Measurements from ENCODE around the gene ITPR2.
"Not testable (repeated sequence)": the region's sequence is repeated elsewhere in the genome, so short reads cannot be mapped to it uniquely, and the experiment has no call there.

ITPR2 gene

DNA sequence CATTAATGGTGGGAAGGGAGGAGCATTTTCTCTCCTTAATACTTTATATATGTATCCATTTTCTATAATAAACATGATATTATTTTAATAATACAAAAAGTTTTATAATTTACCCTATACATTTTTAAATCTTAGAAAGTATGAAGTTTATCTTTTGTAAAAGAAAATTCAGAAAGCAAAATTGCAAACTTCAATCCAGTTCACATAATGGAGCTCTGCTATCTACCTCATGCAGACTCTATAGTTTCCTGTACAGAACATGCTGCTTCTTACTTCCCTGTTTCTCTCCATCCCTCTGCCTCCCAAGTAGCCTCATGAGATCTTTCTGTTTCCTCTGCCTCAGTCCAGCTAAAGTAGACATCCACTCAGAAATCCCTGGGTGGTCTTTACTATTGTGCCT is 402.4 kb downstream of the ITPR2 start:
- not testable (repeated sequence) for DNase-seq

DNA sequence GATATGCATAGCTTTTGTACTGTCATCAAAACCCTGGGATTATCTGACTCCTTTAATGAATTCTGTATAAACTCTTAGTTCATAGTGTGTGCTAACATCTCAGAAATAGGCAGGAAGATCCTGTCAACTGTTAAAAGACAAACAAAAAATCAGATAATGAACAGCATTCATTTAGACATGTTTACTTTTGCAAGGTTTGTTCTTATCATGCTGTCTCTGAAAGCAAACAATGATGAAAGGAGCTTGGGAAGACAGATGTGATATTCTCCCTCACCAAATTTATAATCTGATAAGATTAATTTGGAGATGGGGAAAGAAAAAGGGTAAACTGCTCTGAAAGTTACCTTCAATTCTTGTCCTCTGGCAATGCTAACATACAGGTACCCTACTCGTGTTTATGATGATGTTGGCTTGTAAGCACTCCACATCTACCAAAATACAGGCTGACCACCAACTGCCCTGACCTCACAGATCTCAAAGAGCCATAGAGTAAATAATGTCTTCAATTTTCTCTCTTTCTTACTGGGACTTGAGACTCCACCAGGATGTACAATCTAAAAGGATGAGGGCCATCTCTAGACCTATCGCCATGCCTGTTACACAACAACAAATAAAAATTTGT is 403.8 kb downstream of the ITPR2 start:
- DNase-seq = no peak

DNA sequence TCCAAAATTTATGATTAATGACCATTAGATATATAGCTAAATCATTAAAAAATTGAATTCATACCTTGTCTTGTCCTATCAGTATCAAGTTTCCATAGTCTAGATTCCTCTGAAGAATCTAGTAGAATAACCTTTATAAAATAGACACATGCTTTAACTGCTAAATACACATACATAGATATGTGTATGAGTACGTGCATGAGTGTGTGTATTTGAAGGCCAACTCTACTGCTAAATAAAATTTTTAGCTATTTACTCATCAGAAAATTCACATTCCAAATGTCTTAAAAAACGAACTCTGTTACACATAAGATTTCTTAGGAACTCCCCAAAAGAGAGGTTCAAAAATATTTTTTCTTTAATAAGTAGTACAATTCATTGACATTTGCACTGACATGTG is 404.6 kb downstream of the ITPR2 start:
- DNase-seq = no peak

DNA sequence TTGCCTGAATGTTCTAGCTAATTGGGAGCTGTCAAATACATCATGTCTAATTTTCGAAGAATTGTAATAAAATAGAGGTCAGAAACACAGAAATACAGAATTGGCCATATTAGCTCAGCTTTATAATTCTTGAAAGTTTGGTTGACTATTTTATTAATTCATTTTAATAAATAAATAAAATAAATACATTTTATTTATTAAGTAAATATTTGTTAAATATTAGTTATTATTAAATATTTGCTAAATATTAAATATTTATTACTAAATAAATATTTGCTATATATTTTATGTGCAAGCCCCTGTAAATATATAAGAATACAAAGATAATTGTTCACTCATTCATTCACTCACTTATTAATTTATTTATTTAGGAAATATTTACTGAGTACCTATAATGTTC is 406.3 kb downstream of the ITPR2 start:
- DNase-seq = no peak

DNA sequence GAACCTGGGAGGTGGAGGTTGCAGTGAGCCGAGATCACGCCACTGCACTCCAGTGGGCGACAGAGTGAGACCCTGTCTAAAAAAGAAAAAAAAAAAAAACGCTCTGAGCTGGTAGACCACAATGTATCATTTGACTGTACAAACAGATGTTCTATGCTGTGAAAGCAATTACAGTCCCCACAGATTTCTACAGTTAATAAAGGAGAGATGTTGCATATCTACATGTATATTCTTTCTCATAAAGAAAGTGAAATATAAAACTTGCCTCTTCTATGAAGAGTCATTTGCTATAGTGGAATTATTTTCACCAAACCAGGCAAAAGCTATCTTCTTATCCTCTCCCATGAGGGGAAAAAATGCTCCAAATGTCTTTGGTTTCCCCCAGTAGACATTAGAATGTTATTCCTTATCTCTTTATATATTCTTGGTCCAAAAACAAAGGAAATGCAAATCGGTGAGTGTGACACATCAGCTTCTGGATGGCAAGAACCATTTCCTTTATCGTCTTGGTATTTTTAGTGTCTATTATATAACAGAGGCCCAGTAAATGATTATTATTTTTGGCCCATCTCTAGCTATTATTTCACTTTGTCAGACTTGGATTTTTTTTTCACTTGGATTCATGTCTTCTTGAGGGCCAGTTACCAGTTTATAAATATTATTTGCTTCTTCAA is 407.3 kb downstream of the ITPR2 start:
- no peak for DNase-seq

DNA sequence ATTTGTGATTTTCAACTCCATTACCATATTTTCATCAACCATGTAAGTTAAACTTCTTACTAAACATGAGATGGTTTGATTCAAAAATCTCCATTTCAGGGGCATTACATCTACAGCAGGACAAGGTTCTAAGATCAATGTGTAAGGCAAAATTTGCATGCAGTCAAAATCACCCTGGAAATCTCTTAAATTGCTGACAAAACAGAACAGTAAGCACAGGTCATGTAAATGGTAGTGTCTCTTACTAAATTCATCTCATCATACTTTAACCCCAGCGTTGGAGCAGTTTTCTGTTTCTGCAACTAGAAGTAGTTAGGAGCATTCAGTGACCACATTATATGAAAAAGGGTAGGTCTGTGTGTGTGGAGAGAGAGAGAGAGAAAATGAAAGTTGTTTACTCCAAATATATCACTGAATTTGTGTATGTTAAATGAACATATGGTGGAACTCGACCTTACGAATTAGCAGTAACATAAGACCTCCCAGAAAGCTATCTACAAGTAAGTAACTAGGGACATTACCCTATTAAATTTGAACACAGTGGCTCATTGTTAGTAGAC is 410.1 kb downstream of the ITPR2 start:
- no peak for DNase-seq

DNA sequence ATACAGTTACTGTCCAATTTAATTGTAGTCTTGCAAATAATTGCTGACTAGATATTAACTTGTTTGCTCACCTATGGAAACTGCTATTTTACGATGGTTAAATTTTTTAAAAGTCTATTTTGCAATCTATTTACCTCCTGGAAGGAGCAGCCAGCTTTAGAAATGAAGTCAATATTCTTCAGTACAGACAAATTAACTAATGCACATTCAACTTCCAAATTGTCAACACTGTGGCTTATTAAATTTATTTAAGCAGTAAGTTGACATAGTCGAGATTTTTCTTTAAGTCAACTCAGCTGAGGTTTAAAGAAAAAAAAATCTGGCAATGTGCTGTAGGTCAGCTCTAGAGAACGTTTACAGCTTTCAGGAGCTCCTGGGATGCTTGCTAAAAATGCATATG is 416.4 kb downstream of the ITPR2 start:
- no peak for DNase-seq

DNA sequence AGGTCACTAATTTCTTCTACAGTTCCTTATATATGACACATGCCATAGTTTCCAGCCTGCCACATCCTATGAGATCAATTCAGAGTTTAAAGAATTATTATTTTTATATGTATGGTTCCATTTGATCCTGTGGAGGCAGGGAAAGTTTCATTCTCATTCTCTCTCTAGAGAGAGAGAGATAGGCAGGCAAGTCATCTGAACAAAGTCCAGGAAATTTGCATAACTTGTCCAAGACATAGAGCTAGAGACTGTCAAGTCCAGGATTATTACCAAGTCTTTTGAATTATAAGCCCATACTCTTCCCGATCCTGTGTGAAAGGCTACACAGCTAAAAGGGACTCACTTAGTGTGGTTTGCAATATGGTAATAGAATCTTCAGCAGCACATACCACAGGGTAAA is 422.3 kb downstream of the ITPR2 start:
- no peak for DNase-seq

DNA sequence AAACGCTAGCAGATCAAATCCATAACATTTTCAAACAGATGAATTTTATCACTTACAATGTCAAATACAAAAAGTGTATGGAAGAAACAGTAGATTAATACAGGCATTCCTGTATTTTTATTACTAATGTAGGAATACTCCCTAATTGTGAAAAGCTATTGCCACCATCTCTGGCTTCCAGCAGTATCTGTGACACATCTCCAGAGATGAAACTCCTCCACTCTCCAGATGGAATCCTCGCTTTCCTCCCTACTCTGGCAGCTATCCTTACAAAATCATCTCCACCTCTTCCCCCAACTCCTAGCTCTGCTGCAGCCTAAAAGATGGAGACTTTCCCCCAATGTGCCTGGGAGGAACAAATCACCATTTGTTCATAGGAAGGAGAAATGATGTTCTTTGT is 426.2 kb downstream of the ITPR2 start:
- no peak for DNase-seq

DNA sequence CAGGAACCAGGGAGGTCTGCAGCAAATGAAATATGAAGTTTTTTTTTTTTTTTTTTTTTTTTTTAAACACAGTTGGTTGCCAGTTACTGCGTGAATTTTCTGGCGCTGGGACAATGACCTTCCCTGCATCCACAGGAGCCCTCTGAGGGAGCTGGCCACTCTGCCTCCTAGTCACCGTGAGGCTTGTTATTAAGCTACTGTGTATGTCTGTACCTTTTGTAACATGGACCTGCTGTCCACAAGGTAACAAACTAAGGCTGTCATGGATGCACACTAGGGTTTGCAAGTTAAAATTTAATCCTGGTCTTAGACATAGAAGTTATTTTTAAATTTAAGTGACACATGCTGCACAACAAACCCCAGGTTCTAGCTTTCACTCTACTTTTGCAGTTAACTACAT is 426.6 kb downstream of the ITPR2 start:
- no peak for DNase-seq

DNA sequence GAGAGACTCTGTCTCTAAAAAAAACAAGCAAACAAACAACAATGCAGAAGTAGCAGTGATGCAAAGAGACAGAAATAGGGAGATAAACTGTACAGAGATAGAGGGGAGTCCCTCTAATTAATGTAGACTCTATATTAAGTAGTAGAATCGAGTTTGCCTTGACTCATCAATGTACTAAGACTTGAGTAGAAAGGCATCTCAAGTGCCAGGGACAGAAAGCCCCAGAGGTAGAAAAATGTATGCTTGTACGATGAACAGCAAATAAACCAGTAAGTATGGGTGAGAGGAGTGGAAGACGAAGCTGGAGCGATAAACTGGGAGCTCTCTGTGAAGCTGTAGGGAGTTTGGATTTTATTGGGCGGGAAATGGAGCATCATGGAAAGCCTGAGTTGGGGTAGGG is 429.4 kb downstream of the ITPR2 start:
- no peak for DNase-seq

DNA sequence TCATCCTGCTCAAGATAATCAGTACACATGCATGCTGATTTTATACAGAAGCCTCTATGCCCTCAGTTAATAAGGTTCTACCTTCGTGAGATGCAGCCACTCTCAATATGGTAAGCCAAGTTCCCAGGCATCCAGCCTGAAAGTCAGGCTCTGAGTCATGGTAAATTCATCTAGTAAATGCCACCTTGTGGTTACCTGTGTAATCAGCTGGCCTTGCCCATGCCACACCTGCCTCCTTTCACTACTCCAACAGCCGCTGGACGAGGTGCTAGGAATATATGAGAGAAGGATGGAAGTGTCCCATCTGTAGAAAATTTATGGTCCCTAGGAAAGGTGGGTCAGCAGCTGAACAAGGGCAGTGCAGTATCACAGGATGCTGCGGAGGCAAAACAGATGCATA is 430.3 kb downstream of the ITPR2 start:
- no peak for DNase-seq

DNA sequence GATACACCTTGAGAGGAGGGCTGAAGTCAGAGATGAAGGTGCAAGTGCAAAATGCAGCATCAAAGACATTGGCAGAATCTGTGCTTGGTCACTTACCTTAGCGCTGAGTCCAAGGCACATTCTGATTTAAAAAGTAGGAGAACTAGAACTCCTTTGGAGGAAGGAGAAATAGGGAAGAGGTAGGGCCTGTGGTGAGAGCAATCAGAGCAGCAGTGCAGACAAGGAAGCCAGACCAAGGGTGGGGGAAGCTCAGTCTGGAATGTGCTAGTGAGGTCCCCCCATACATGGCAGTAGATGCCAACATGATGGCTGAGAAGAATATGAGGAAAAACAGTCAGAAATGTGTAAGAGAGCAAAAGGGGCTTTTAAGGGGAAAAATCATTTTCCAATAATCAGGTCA is 431.1 kb downstream of the ITPR2 start:
- no peak for DNase-seq

DNA sequence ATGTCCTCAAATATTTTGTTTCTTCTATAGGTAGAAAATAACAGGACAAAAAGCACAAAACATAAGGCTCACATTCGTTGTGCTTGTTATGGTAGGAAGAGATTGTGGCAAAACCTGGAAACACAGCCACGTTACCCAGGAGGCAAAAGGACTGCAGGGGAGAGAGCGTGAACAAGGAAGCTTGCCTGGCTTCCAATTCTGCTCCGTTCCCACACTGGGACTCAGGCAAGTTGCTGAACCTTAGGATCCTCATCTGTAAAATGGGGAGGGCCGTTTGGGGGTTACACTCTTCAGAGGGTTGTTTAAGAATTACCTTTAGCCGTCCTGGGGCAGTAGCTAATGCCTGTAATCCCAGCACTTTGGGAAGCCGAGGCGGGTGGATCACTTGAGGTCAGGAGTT is 432.4 kb downstream of the ITPR2 start:
- no peak for DNase-seq

DNA sequence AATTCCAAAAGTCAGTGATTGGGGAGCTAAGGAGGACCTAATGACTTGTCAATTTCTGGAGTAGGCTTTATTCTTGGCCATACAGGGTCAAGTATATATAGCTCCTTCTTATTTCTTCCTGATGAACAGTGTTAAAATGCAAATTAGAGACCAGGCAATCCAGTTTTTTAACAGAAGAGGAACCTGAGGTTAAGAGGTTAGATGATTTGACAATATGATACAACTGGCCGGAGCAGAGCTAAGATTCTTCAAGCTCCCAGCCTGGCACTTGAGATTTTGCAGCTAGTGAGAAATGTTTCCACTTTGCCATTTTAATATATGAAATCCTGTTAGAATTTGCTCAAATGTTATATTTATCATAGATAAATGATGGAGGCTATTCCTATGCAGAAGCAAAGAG is 433.6 kb downstream of the ITPR2 start:
- DNase-seq = no peak

DNA sequence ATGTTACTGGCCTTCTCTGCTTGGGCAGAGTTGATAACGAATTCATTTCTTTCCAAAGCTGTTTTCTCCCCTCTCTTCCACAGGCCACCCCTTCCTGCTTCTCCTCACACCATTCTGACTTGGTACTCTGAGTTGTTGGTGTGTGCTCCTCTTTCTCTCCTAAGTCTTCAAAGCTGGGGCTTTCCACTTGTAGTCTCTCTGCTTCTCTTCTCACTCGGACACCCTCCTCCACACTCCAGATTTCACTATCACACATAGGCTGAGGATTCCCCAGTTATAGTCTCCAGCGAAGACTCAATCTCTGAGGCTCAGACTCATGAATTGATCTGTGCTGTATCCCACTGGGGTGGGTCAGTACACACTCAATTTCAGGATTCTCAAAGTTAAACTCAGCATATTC is 436.6 kb downstream of the ITPR2 start:
- no peak for DNase-seq

DNA sequence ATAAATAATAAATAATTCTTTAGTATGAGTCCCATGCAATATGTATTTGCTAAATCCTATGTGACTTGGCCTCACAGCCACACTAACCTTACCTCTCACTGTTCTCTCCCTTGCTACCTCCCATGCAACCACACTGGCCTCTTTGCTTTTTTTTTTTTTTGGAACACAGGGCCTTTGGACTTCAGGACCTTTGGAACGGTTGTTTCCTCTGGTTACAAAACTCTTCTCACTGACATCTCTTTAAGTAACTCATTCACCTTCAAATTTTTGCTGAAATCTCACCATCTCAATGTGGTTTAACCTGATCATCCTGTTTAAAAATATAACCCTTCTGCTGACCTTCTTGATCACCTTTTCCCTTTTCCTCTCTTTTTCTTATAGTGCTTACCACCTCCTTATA is 443.7 kb downstream of the ITPR2 start:
- DNase-seq = no peak

DNA sequence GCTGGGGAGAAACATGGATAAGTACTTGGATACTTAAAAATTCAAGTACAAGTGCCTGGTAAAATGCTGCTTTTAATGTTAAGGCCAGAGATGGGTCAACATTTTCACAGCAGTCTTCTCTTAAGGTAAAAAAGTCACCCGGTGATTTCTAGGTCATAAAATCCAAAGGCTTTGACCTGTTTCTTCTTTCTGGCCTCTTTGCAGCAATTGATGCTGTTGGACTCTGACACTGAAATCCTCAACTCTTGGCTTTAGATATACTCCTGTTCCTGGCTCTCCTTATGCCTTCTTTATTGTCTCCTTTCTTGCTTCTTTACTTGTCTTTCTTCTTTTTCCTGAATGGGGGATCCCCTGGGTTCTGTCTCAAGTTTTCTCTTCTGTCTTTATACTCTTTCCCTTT is 448.5 kb downstream of the ITPR2 start:
- no peak for DNase-seq

DNA sequence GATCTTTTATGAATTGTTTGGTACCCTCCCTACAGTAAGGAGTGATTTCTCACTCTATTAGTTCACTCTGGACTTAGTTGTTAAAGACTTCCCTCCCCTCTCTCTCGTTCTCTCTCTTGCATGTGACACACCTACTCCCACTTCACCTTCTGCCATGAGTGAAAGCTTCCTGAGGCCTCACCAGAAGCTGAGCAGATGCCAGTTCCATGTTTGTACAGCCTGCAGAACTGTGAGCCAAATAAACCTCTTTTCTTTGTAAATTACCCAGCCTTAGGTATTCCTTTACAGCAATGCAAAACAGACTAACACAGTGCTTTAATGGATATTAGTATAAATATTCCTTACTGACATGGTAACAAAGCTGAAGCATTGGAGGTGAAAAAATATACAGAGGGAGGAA is 450.0 kb downstream of the ITPR2 start:
- no peak for DNase-seq

DNA sequence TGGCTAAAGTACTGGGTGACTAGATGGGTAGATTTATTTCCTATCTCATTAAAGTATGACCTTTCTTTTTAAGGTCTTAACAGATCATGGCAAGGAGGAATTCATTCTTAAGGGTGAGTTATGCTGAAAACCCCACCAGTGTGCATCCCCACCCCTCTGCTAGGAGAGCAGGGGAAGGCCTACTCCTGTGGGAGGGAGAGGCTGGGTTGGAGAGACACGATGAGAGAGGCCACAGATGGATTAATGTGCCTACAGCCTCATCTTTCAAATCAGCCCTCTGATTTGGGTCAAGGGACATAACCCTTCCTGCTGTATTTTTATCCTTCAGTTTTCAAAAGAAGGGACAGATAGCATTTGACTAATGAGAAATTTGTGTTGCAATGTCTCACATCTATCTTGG is 452.1 kb downstream of the ITPR2 start:
- DNase-seq = no peak

DNA sequence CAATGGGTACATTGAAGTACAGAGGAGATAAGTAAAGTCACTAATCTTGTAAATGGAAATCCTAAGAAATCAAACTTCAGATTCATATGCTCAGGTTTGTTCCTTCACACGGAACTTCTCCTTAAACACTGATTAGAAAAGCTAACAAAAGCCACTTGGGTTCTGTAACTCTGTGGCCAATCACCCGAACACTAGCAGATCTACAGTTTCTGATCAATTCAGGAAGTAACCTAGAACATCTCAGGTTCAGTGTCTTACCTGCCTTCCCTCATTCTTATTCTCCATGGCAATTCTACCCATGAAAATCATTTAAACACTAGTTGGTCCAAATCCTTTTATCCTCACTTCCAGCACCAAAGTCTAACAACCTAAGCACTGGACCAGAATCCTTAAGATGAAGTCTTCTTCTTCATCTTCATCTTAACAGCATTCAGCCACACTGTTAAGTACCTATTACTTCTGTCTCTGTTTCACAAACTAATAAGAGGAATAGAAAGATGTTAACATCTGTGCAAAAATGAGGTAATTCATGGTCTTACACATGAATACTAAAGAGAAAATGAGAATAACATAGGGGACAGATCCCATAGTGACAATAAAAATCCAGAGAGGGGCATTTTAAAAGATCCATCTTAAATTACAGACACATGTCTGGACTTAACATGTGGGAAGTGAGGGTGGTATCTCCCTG is 453.1 kb downstream of the ITPR2 start:
- no peak for DNase-seq

DNA sequence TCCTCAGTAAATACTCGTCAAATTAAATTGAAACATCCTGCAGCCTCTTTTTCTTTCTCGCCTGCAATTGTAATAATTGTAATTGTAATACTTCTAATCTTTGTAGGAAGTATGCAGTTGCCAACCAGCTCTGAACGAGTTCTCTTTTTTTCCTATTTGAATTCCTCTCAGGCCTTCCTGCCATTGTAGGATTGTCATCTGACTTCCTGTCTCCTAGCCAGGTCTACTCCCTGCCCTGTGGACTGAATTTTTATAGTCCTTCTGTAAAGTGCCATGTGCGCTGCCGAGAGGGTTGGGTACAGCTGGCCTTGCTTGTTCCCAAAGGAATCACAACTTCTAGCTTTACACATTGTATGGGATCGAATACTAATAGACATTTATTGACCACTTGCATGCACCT is 454.3 kb downstream of the ITPR2 start:
- no peak for DNase-seq

DNA sequence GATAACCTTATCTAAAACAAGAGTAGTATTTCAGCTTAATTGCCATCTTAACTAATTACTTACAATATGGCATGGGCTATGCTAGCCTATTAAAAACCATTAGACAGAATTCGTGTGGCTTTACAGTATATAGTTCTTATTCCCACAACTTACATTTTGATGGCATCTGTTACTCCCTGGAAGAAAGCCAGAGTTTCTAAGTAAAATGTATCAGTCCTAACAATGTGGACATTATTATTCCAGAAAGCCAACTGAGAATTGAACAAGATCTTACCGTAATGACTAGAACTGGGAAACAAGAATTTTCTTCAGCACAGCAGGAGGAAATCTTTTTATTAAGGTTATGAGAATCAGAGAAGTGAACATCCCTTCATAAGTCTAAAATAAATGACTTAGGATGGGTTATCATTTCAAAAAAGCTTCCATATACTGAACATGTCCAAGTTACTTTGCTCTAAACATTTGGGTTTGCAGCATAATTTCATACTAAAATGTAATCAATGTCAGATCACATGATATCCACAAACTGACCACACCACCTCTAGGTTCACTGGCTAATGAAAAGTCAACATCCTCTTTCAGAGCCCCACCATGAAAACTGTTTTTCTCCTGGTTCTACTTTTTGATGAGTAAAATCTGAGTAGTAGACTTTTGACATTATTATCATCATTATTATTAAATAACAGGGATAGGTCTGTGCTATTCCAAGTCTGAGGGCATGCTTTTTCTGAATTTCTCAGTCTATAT is 457.9 kb downstream of the ITPR2 start:
- no peak for DNase-seq

All from GF-D8 (cell line).